Common myeloid progenitor, CD34-positive (primary cell): ENCODE data around the gene ORM1.

Source experiments
- CTCF ChIA-PET: fragments of 350-600 bp; sonication (Branson Sonifier 250); formaldehyde crosslinking; loops from one replicate; lab custom pipeline; 2021; ENCODE audit warnings: antibody characterized with exemption; lab: Charles Lee
- POLR2A ChIA-PET: fragments of 350-600 bp; sonication (Branson Sonifier 250); formaldehyde crosslinking; loops from one replicate; lab custom pipeline; 2021; ENCODE audit warnings: antibody characterized with exemption; lab: Charles Lee
- DNase-seq, 3 donors: peaks; one replicate each; pipeline versions ENCODE4 v3.0.0 to v3.0.0-alpha.2; 2013
- H3K27ac ChIP-seq, 2 experiments: 1 replicate in 1 of 2; 2 replicates in 1 of 2; pipeline ENCODE4 v1.7.0; 2013; ENCODE audit warnings: inconsistent platforms in 2 of 2, low read length in 2 of 2, mild to moderate bottlenecking in 2 of 2, low read depth in 1 of 2, moderate library complexity in 1 of 2; ENCODE audit not compliant: severe bottlenecking in 2 of 2, insufficient read depth in 1 of 2, poor library complexity in 1 of 2
- H3K27me3 ChIP-seq, 5 experiments: replicated peaks in 2 of 5; 1 replicate in 3 of 5; 2 replicates in 2 of 5; pipeline versions ENCODE4 v1.6.1 to v1.7.0; 2013; ENCODE audit warnings: low read length in 4 of 5, mild to moderate bottlenecking in 2 of 5, moderate library complexity in 2 of 5, inconsistent platforms in 1 of 5; ENCODE audit not compliant: insufficient read depth in 5 of 5, control insufficient read depth in 4 of 5
- H3K36me3 ChIP-seq, 4 experiments: 1 replicate in 2 of 4; 2 replicates in 2 of 4; pipeline versions ENCODE4 v1.6.1 to v1.7.0; 2013; ENCODE audit warnings: low read length in 3 of 4, control low read depth in 1 of 4, mild to moderate bottlenecking in 1 of 4; ENCODE audit not compliant: control insufficient read depth in 4 of 4, insufficient read depth in 4 of 4
- H3K4me1 ChIP-seq, 4 experiments: 1 replicate in 3 of 4; 2 replicates in 1 of 4; pipeline versions ENCODE4 v1.6.1 to v1.7.1; 2013; ENCODE audit warnings: low read length in 3 of 4, mild to moderate bottlenecking in 3 of 4, control low read depth in 1 of 4, inconsistent platforms in 1 of 4, moderate library complexity in 1 of 4; ENCODE audit not compliant: control insufficient read depth in 4 of 4, insufficient read depth in 4 of 4; ENCODE audit errors: control extremely low read depth in 1 of 4
- H3K4me3 ChIP-seq, 7 experiments: 1 replicate in 4 of 7; 2 replicates in 3 of 7; pipeline versions ENCODE4 v1.5.1 to v1.7.0; 2013; ENCODE audit warnings: mild to moderate bottlenecking in 7 of 7, low read length in 6 of 7, moderate library complexity in 6 of 7, inconsistent platforms in 2 of 7, low read depth in 2 of 7, control low read depth in 1 of 7; ENCODE audit not compliant: insufficient read depth in 4 of 7, control insufficient read depth in 1 of 7; ENCODE audit errors: extremely low read depth in 1 of 7
- H3K9me3 ChIP-seq, 5 experiments: 1 replicate in 4 of 5; 2 replicates in 1 of 5; pipeline versions ENCODE4 v1.6.1 to v1.7.1; 2013; ENCODE audit warnings: low read length in 4 of 5, mild to moderate bottlenecking in 2 of 5, inconsistent platforms in 1 of 5, low read depth in 1 of 5, moderate library complexity in 1 of 5; ENCODE audit not compliant: control insufficient read depth in 4 of 5, insufficient read depth in 2 of 5; ENCODE audit errors: control extremely low read depth in 1 of 5
- WGBS: methylation state at CpG from one replicate; pipeline ENCODE4 v1.1.5; 2013; ENCODE audit not compliant: insufficient coverage; 5-methylcytosine and 5-hydroxymethylcytosine counted together

The ORM1 gene

GRCh38 chr9:114282926-114283325, 40.0 kb upstream of the ORM1 start:
- POLR2A ChIA-PET = no interaction called here
- H3K4me1 ChIP-seq = peaks cover 0 to 9% (median 0%) of the 10 kb centered on the region in 4 experiments
- H3K9me3 ChIP-seq = no peaks in the 10 kb centered on the region
- WGBS = 71% methylated on average over 3 of the region's 5 CpGs
- H3K27ac ChIP-seq = no peak overlapping the region
- CTCF ChIA-PET = interaction anchor here (1.3 to 4.5 kb wide), 2 partner anchors 8 to 9 kb away, joined by 4 to 20 read pairs; no protein-coding TSS in a partner anchor
- peak; percentile 44 to 82 (median 69) for DNase-seq
- no peaks in the 10 kb centered on the region for H3K36me3 ChIP-seq
- no peaks in the 10 kb centered on the region for H3K27me3 ChIP-seq
- no peak overlapping the region for H3K4me3 ChIP-seq

GRCh38 chr9:114283551-114284111, 39.3 kb upstream of the ORM1 start:
- Histone ChIP-seq H3K36me3 (no peaks in the 10 kb centered on the region), H3K27me3 (no peaks in the 10 kb centered on the region), H3K27ac (no peak overlapping the region), H3K4me3 (no peak overlapping the region), H3K4me1 (peaks cover 0 to 9% (median 0%) of the 10 kb centered on the region in 4 experiments), H3K9me3 (no peaks in the 10 kb centered on the region)
- CTCF ChIA-PET = interaction anchor here (1.3 to 1.7 kb wide), 2 partner anchors 9 to 200 kb away, joined by 4 read pairs; no protein-coding TSS in a partner anchor
- no peak for DNase-seq
- POLR2A ChIA-PET = no interaction called here
- WGBS = 93% methylated on average over 9 of the region's 14 CpGs

GRCh38 chr9:114284316-114285060, 38.4 kb upstream of the ORM1 start:
- H3K27ac ChIP-seq = no peak overlapping the region
- CTCF ChIA-PET = interaction anchor here (1.7 kb wide), 1 partner anchor 201 kb away, joined by 4 read pairs; no protein-coding TSS in a partner anchor

DNA sequence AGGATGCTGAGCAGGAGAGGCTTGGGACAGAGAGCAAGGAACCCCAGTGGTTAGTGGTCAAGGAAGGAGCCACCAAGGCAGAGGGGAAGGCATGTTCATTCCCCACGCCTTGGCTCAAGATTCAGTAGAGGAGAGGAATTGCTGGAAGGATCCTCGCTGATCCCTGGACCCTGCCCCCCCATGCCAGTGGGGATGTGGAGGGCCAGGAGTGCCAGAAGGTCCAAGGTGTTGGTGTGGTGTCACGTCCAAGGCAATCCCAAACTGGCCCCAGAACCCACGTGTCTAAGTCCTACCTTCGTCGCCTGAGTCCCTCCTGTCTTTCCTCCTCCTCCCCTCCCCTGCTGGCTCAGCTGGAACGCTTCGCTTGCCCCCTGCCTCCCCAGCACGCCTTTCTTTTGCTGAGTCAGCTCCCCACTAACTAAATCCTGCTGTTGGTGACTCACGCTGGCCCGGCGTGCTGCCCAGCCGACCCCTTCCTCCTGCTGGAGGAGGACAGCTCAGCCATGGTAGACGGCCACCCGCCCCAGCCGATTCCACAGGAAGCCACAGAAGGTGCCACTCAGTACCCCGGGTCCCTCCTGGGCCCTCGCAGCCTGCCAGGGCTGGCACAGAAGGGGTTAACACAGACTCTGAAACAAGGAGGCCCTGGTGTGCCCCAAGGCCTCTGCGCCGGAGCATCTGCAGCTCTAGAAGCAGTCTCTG, 37.6 kb upstream of the ORM1 start:
- Histone ChIP-seq H3K27ac (no peak overlapping the region), H3K9me3 (no peaks in the 10 kb centered on the region), H3K36me3 (no peaks in the 10 kb centered on the region), H3K4me3 (no peak overlapping the region), H3K27me3 (no peaks in the 10 kb centered on the region), H3K4me1 (peaks cover 0 to 9% (median 0%) of the 10 kb centered on the region in 4 experiments)
- peak in 2 of 3 donors; percentile 69 to 82 for DNase-seq
- ChIA-PET POLR2A (no interaction called here), CTCF (interaction anchor here (1.0 to 2.2 kb wide), 5 partner anchors 14 to 203 kb away, joined by 3 to 6 read pairs (median 4); no protein-coding TSS in a partner anchor)
- WGBS = 69% methylated on average over 17 of the region's 20 CpGs

More at GRCh38 chr9:114284316-114285060, 38.4 kb upstream of the ORM1 start:
- Histone ChIP-seq H3K4me3 (no peak overlapping the region), H3K4me1 (peaks cover 0 to 9% (median 0%) of the 10 kb centered on the region in 4 experiments), H3K9me3 (no peaks in the 10 kb centered on the region), H3K36me3 (no peaks in the 10 kb centered on the region), H3K27me3 (no peaks in the 10 kb centered on the region)
- 96% methylated on average over 10 of the region's 11 CpGs for WGBS
- no peak for DNase-seq
- POLR2A ChIA-PET = no interaction called here

- Histone ChIP-seq H3K4me3 (no peak overlapping the region), H3K27ac (no peak overlapping the region), H3K4me1 (peaks cover 0 to 9% (median 0%) of the 10 kb centered on the region in 4 experiments), H3K9me3 (no peaks in the 10 kb centered on the region), H3K36me3 (no peaks in the 10 kb centered on the region), H3K27me3 (no peaks in the 10 kb centered on the region)
- DNase-seq = no peak
- CTCF ChIA-PET = interaction anchor here (1.0 to 2.2 kb wide), 4 partner anchors 15 to 204 kb away, joined by 3 to 6 read pairs (median 4); no protein-coding TSS in a partner anchor
- POLR2A ChIA-PET = no interaction called here
- WGBS = 100% methylated on average over 2 of the region's 10 CpGs
Observed at GRCh38 chr9:114286146-114286679, 36.7 kb upstream of the ORM1 start.

GRCh38 chr9:114287001-114287762, 35.7 kb upstream of the ORM1 start:
- no peak overlapping the region for H3K27ac ChIP-seq
- no peak for DNase-seq
- WGBS = 84% methylated on average over 13 of the region's 16 CpGs
- H3K4me3 ChIP-seq = no peak overlapping the region
- ChIA-PET POLR2A (no interaction called here), CTCF (interaction anchor here (1.2 to 9.3 kb wide), 4 partner anchors 15 to 205 kb away, joined by 3 to 90 read pairs (median 4); no protein-coding TSS in a partner anchor)
- H3K4me1 ChIP-seq = peaks cover 0 to 9% (median 0%) of the 10 kb centered on the region in 4 experiments
- no peaks in the 10 kb centered on the region for H3K36me3 ChIP-seq
- no peaks in the 10 kb centered on the region for H3K9me3 ChIP-seq
- H3K27me3 ChIP-seq = no peaks in the 10 kb centered on the region
